GM13977 (cell line): Measurements from ENCODE around the gene TNFRSF8.
"Not testable (repeated sequence)": the region's sequence is repeated elsewhere in the genome, so short reads cannot be mapped to it uniquely, and the experiment has no call there.

Experiments
- DNase-seq: peaks from one replicate; pipeline ENCODE4 v3.0.0; 2012; ENCODE audit warnings: low spot score
- in situ Hi-C: fragments of 300-500 bp; cut with MboI; formaldehyde crosslinking; loops from one replicate; pipeline ENCODE4 v1.12.0; 2022; ENCODE audit warnings: low sequenced_read_pairs, low pct_unique_long_range_greater_than_20kb, mixed read lengths, inconsistent platforms; ENCODE audit not compliant: unreplicated experiment
- TF ChIP-seq, protein P1 (sequence below): IDR thresholded peaks from 2 replicates; pipeline ENCODE4 v1.5.1; 2012; ENCODE audit warnings: mild to moderate bottlenecking, control low read depth; ENCODE audit not compliant: insufficient read depth; ENCODE audit errors: extremely low read depth, missing control alignments

The TNFRSF8 gene

DNA sequence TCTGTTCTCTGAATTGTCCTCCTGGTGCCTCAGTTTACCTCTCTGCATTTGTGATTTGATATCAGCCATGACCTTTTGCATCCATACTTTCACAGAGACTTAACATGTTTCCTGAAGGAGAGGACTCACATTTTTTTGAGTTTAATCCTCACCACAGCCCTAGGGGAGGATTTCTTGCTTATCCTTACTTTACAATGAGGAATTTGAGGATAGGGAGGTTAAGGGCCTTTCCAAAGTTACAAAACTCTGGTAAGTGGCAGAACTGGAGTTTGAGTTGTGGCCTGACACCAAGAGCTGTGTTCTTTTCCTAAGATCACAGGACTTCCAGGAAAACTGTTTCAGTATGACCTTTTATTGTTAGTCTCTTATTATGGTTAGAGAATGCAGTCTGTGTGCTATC, 34.2 kb downstream of the TNFRSF8 start:
- in situ Hi-C loops: no loop called here
- TF ChIP-seq, protein P1, sequence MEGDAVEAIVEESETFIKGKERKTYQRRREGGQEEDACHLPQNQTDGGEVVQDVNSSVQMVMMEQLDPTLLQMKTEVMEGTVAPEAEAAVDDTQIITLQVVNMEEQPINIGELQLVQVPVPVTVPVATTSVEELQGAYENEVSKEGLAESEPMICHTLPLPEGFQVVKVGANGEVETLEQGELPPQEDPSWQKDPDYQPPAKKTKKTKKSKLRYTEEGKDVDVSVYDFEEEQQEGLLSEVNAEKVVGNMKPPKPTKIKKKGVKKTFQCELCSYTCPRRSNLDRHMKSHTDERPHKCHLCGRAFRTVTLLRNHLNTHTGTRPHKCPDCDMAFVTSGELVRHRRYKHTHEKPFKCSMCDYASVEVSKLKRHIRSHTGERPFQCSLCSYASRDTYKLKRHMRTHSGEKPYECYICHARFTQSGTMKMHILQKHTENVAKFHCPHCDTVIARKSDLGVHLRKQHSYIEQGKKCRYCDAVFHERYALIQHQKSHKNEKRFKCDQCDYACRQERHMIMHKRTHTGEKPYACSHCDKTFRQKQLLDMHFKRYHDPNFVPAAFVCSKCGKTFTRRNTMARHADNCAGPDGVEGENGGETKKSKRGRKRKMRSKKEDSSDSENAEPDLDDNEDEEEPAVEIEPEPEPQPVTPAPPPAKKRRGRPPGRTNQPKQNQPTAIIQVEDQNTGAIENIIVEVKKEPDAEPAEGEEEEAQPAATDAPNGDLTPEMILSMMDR: no peak

DNA sequence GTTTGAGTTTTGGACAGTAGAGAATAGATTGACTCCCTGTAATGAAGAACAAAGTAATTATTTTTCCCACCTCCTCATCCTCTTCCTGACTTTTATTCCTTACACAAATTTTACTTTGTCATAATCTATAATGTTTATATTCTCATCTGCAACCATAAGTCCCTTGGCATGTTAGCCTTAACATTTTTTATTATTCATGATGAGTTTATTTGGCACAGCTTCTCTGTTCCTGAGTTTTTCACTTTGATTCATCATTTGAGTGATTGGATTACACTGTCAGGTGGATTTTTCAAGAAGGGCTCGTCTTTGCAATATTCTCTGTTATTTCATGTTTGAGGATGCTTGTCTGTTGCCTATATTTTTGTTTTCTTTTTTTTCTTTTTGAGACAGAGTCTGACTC, 35.7 kb downstream of the TNFRSF8 start:
- DNase-seq: no peak
- TF ChIP-seq, protein P1: no peak
- in situ Hi-C loops: no loop called here

More for the DNA sequence above, 34.2 kb downstream of the TNFRSF8 start:
- no peak for DNase-seq

DNA sequence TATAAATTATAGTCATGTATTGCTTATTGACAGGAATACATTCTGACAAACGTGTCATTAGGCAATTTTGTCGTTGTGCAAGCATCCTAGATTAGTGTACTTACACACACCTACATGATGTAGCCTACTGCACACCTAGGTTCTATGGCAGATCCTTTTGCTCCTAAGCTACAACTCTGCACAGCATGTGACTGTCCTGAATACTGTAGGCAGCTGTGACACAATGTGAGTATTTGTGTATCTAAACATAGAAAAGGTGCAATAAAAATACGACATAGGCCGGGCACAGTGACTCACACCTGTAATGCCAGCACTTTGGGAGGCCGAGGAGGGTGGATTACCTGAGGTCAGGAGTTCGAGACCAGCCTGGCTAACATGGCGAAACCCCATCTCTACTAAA, 36.5 kb downstream of the TNFRSF8 start:
- TF ChIP-seq, protein P1: no peak
- in situ Hi-C loops: no loop called here
- no peak for DNase-seq

DNA sequence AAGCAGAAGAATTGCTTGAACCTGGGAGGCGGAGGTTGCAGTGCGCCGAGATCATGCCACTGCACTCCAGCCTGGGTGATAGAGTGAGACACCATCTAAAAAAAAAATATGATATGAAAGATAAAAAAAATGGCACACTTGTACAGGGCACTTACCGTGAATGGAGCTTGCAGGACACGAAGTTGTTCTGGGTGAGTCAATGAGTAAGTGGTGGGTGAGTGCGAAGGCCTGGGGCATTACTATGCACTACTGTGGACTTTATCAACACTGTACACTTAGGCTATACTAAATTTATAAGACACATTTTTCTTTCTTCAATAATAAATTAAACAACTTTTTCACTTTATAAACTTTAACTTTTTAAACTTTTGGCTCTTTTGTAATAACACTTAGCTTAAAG, 37.0 kb downstream of the TNFRSF8 start:
- DNase-seq: no peak
- in situ Hi-C loops: no loop called here
- TF ChIP-seq, protein P1: no peak

DNA sequence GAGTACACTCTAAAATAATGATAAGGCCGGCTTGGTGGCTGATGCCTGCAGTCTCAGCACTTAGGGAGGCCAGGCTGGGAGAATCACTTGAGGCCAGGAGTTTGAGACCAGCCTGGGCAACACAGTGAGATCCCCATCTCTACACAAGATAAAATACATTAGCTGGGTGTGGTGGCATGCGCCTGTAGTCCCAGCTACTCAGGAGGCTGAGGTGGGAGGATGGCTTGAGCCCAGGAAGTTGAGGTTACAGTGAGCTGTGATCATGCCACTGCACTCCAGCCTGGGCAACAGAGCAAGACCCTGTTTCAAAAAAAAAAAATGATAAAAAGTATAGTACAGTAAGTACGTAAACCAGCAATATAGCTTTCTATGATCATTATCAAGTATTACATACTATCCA, 38.0 kb downstream of the TNFRSF8 start:
- in situ Hi-C loops, DNase-seq: not testable (repeated sequence)

DNA sequence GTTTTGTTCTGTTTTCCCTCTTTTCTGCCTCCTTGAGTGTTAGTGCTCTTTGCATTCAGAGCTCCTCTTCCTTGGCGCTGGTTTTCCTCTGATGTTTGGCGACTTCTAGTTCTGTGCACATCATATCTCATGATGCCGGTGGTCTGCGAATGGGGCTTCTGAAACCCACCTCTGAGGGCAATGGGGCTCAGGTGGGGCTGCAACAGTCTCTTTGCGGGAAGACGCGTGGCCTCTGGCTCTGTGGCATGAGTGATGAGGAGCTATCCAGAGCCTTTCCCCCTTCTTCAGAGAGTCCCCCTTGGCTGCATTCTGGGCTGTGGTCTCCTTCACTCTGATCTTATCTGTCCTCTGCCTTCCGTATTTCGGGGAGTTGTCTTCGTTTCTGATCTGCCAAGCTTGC, 39.0 kb downstream of the TNFRSF8 start:
- in situ Hi-C loops: no loop called here
- TF ChIP-seq, protein P1: no peak
- no peak for DNase-seq

DNA sequence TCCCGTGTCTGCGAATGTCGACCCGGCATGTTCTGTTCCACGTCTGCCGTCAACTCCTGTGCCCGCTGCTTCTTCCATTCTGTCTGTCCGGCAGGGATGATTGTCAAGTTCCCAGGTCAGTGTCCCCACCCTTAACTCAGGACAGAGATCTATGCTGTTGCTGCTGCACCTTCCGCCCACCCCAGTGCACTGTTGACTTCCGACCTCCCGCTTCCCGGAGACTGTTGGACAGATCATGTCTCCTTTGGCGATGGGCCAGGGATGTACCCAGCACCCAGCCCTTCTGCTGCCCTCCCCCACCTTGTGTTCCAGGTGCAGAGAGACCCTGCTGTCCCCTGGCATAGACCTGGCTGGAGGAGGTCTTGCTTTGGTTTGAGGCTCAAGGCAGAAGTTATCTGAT, 41.3 kb downstream of the TNFRSF8 start:
- no peak for DNase-seq
- TF ChIP-seq, protein P1: no peak
- in situ Hi-C loops: no loop called here

DNA sequence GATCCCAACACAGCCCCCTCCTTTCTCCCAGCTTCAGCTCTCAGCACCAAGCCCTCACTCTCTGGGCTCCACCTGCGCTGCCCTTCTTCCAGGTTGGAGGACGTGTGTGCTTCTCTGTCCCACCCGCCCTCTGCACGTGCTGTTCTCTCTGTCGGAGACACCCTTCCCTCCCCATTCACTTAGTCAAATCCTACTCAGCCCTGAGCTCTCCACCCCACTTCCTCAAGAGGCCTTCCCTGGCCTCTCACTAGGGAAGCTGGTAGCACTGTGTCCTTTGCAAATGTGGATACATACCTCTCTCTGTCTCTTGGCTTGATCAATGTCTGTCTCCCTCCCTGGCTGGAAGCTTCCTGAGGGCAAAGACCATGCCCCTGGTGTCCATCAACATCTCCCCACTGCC, 43.0 kb downstream of the TNFRSF8 start:
- TF ChIP-seq, protein P1: no peak
- DNase-seq: no peak
- in situ Hi-C loops: no loop called here
